GM11168 (cell line): ENCODE measurements around the gene KIF15.
"Not testable (repeated sequence)": the region's sequence is repeated elsewhere in the genome, so short reads cannot be mapped to it uniquely, and the experiment has no call there.

Source experiments
- in situ Hi-C: fragments of 300-500 bp; cut with MboI; formaldehyde crosslinking; loops from one replicate; pipeline ENCODE4 v1.12.0; 2022; ENCODE audit warnings: low sequenced_read_pairs; ENCODE audit not compliant: unreplicated experiment

Gene KIF15

GRCh38 chr3:44761424-44762169, at the start of gene KIF15, which contains the start of gene KIAA1143:
Gene KIF15, plus strand, starts transcription at chr3:44761794. Its CDS starts 72 bp downstream, at chr3:44761866.
Gene KIAA1143, minus strand, starts transcription at chr3:44761619. Its CDS starts 17 bp downstream, at chr3:44761602.
- in situ Hi-C loops: no loop called here

GRCh38 chr3:44712455-44713075, 49.0 kb upstream of the KIF15 start, which contains the start of gene ZNF502:
Gene ZNF502, plus strand, starts transcription at chr3:44712660. Its CDS starts 7,602 bp downstream, at chr3:44720262.
- in situ Hi-C loops: no loop called here

GRCh38 chr3:44721231-44722102, 40.1 kb upstream of the KIF15 start:
- in situ Hi-C loops: no loop called here

GRCh38 chr3:44722103-44722401, 39.5 kb upstream of the KIF15 start:
- in situ Hi-C loops: no loop called here

- in situ Hi-C loops: no loop called here
Observed at GRCh38 chr3:44729384-44729910, 32.1 kb upstream of the KIF15 start, which contains the start of gene ZNF501. Gene ZNF501, plus strand, starts transcription at chr3:44729635. Its CDS starts 4,787 bp downstream, at chr3:44734422.

- in situ Hi-C loops: no loop called here
Observed at GRCh38 chr3:44734646-44735168, 26.9 kb upstream of the KIF15 start.

- in situ Hi-C loops: no loop called here
Observed at GRCh38 chr3:44761101-44761423, 532 bp upstream of the KIF15 start.

GRCh38 chr3:44762170-44762677, 630 bp downstream of the KIF15 start:
- in situ Hi-C loops: no loop called here

GRCh38 chr3:44762690-44763089, 1.1 kb downstream of the KIF15 start:
- in situ Hi-C loops: no loop called here

- in situ Hi-C loops: no loop called here
Observed at GRCh38 chr3:44764248-44764647, 2.7 kb downstream of the KIF15 start.

GRCh38 chr3:44771424-44772098, 10.0 kb downstream of the KIF15 start:
- in situ Hi-C loops: no loop called here

GRCh38 chr3:44772099-44772442, 10.5 kb downstream of the KIF15 start:
- in situ Hi-C loops: no loop called here

GRCh38 chr3:44782891-44783290, 21.3 kb downstream of the KIF15 start:
- in situ Hi-C loops: no loop called here

GRCh38 chr3:44795197-44795596, 33.6 kb downstream of the KIF15 start:
- in situ Hi-C loops: no loop called here

- in situ Hi-C loops: no loop called here
Observed at GRCh38 chr3:44802011-44802410, 40.4 kb downstream of the KIF15 start.

GRCh38 chr3:44803298-44803697, 41.7 kb downstream of the KIF15 start:
- in situ Hi-C loops: no loop called here

- in situ Hi-C loops: no loop called here
Observed at GRCh38 chr3:44805960-44806359, 44.4 kb downstream of the KIF15 start.

- in situ Hi-C loops: no loop called here
Observed at GRCh38 chr3:44814751-44815150, 53.2 kb downstream of the KIF15 start.

GRCh38 chr3:44816334-44816733, 54.7 kb downstream of the KIF15 start:
- in situ Hi-C loops: not testable (repeated sequence)

- in situ Hi-C loops: not testable (repeated sequence)
Observed at GRCh38 chr3:44821206-44821605, 59.6 kb downstream of the KIF15 start.
